ENCODE data around the gene SIGLECL1. TPM values are rescaled to one million over a fixed set of nuclear protein-coding genes. Genes with fewer than 3 reads are reported as not detected.
"Not testable (repeated sequence)": the region's sequence is repeated elsewhere in the genome, so short reads cannot be mapped to it uniquely, and the experiment has no call there.

The SIGLECL1 gene
- total RNA-seq, result not detected
- long read RNA-seq, result 0 reads

- no peak for ATAC-seq
- intact Hi-C loops (cut with DNase I), result no loop called here
- DNase-seq (ENCODE audit: missing footprints), result no peak
Measured at GRCh38 chr19:51250786-51251467, at the start of gene SIGLECL1. TSS of gene SIGLECL1 (plus strand) at chr19:51251080. CDS start at chr19:51264073, 12,993 bp downstream.

- intact Hi-C loops (cut with DNase I), result no loop called here
- ATAC-seq, result no peak
- no peak for DNase-seq (ENCODE audit: missing footprints)
Measured at GRCh38 chr19:51201712-51202111, 49.2 kb upstream of the SIGLECL1 start.

GRCh38 chr19:51203916-51204315, 47.0 kb upstream of the SIGLECL1 start:
- intact Hi-C loops (cut with DNase I), result no loop called here
- no peak for DNase-seq (ENCODE audit: missing footprints)
- ATAC-seq, result no peak

- ATAC-seq (no peak), DNase-seq (ENCODE audit: missing footprints) (no peak)
- intact Hi-C loops (cut with DNase I), result no loop called here
Measured at GRCh38 chr19:51204321-51204720, 46.6 kb upstream of the SIGLECL1 start.

- intact Hi-C loops (cut with DNase I), result no loop called here
- ATAC-seq, result no peak
- DNase-seq (ENCODE audit: missing footprints), result no peak
Measured at GRCh38 chr19:51207747-51208146, 43.1 kb upstream of the SIGLECL1 start.

GRCh38 chr19:51210191-51210784, 40.6 kb upstream of the SIGLECL1 start:
- intact Hi-C loops (cut with DNase I), result no loop called here

GRCh38 chr19:51210874-51211361, 40.0 kb upstream of the SIGLECL1 start:
- ATAC-seq (peak; percentile 79), DNase-seq (ENCODE audit: missing footprints) (peak; percentile 75)
- intact Hi-C loops (cut with DNase I), result not testable (repeated sequence)

More at GRCh38 chr19:51210191-51210784, 40.6 kb upstream of the SIGLECL1 start:
- DNase-seq (ENCODE audit: missing footprints), result no peak
- ATAC-seq, result no peak

- ATAC-seq, result no peak
- DNase-seq (ENCODE audit: missing footprints), result no peak
- intact Hi-C loops (cut with DNase I), result no loop called here
Measured at GRCh38 chr19:51211833-51212232, 39.0 kb upstream of the SIGLECL1 start.

GRCh38 chr19:51219307-51219706, 31.6 kb upstream of the SIGLECL1 start:
- DNase-seq (ENCODE audit: missing footprints) (no peak), ATAC-seq (no peak)
- intact Hi-C loops (cut with DNase I), result no loop called here

GRCh38 chr19:51219971-51220370, 30.9 kb upstream of the SIGLECL1 start:
- ATAC-seq, result no peak

GRCh38 chr19:51220996-51221395, 29.9 kb upstream of the SIGLECL1 start:
- DNase-seq (ENCODE audit: missing footprints) (no peak), ATAC-seq (no peak)
- intact Hi-C loops (cut with DNase I), result no loop called here

More at GRCh38 chr19:51219971-51220370, 30.9 kb upstream of the SIGLECL1 start:
- DNase-seq (ENCODE audit: missing footprints), result no peak
- intact Hi-C loops (cut with DNase I), result no loop called here

GRCh38 chr19:51224163-51224641, 26.7 kb upstream of the SIGLECL1 start:
- ATAC-seq (no peak), DNase-seq (ENCODE audit: missing footprints) (no peak)
- intact Hi-C loops (cut with DNase I), result no loop called here

GRCh38 chr19:51224898-51225393, 25.9 kb upstream of the SIGLECL1 start, which contains the start of gene CD33:
TSS of gene CD33 (plus strand) at chr19:51225080. CDS start at chr19:51225119, 39 bp downstream.
- peak; percentile 80 for ATAC-seq
- intact Hi-C loops (cut with DNase I), result not testable (repeated sequence)
- peak; percentile 59 for DNase-seq (ENCODE audit: missing footprints)

GRCh38 chr19:51226067-51226466, 24.8 kb upstream of the SIGLECL1 start:
- intact Hi-C loops (cut with DNase I), result no loop called here
- no peak for DNase-seq (ENCODE audit: missing footprints)
- no peak for ATAC-seq

GRCh38 chr19:51227326-51227725, 23.6 kb upstream of the SIGLECL1 start:
- no peak for DNase-seq (ENCODE audit: missing footprints)
- ATAC-seq, result no peak
- intact Hi-C loops (cut with DNase I), result no loop called here

GRCh38 chr19:51227966-51228365, 22.9 kb upstream of the SIGLECL1 start:
- DNase-seq (ENCODE audit: missing footprints), result no peak
- intact Hi-C loops (cut with DNase I), result no loop called here
- ATAC-seq, result no peak

- intact Hi-C loops (cut with DNase I), result no loop called here
- DNase-seq (ENCODE audit: missing footprints) (no peak), ATAC-seq (no peak)
Measured at GRCh38 chr19:51240866-51241265, 10.0 kb upstream of the SIGLECL1 start.

- ATAC-seq (no peak), DNase-seq (ENCODE audit: missing footprints) (no peak)
- intact Hi-C loops (cut with DNase I), result no loop called here
Measured at GRCh38 chr19:51242881-51243630, 7.8 kb upstream of the SIGLECL1 start.

- peak; percentile 60 for ATAC-seq
- intact Hi-C loops (cut with DNase I), result no loop called here
- DNase-seq (ENCODE audit: missing footprints), result no peak
Measured at GRCh38 chr19:51246164-51246552, 4.7 kb upstream of the SIGLECL1 start.

Measured in Right ventricle myocardium inferior (tissue), 1 donor.